ENCODE data around the gene CD3D.

DNA sequence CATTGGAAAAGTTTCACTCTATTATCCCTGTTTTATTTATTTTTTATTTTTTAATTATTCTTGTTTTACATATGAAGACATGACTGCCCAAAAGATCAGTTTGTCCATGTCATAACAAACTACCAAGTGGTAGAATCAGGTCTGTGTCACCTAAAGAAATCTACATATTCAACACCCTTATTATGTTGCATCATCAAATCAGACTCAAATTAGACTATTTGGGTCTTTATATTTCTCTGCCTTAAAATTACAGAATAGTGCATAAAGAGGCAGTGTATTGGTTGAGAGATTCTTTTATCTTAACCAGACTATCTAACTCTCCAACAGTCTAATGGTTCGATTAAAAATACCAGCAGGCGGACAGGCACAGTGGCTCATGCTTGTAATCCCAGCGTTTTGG lies 40.4 kb upstream of the CD3D start:
- TF ChIP-seq, protein P1, sequence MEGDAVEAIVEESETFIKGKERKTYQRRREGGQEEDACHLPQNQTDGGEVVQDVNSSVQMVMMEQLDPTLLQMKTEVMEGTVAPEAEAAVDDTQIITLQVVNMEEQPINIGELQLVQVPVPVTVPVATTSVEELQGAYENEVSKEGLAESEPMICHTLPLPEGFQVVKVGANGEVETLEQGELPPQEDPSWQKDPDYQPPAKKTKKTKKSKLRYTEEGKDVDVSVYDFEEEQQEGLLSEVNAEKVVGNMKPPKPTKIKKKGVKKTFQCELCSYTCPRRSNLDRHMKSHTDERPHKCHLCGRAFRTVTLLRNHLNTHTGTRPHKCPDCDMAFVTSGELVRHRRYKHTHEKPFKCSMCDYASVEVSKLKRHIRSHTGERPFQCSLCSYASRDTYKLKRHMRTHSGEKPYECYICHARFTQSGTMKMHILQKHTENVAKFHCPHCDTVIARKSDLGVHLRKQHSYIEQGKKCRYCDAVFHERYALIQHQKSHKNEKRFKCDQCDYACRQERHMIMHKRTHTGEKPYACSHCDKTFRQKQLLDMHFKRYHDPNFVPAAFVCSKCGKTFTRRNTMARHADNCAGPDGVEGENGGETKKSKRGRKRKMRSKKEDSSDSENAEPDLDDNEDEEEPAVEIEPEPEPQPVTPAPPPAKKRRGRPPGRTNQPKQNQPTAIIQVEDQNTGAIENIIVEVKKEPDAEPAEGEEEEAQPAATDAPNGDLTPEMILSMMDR (IDR thresholded peaks at IDR 0.05; ENCODE audit: insufficient read depth, low read length, poor library complexity, severe bottlenecking): no peak
- TF ChIP-seq EZH2phosphoT487 (conservative IDR thresholded peaks at IDR 0.05; ENCODE audit: low read length): no peak
